ENCODE measurements around the gene INSYN1. TPM values are rescaled to one million over a fixed set of nuclear protein-coding genes. Genes with fewer than 3 reads are reported as not detected.

INSYN1 gene
- total RNA-seq, 4 donors from 2014 or later: 1.5 to 4.5 (median 2.3) TPM

DNA sequence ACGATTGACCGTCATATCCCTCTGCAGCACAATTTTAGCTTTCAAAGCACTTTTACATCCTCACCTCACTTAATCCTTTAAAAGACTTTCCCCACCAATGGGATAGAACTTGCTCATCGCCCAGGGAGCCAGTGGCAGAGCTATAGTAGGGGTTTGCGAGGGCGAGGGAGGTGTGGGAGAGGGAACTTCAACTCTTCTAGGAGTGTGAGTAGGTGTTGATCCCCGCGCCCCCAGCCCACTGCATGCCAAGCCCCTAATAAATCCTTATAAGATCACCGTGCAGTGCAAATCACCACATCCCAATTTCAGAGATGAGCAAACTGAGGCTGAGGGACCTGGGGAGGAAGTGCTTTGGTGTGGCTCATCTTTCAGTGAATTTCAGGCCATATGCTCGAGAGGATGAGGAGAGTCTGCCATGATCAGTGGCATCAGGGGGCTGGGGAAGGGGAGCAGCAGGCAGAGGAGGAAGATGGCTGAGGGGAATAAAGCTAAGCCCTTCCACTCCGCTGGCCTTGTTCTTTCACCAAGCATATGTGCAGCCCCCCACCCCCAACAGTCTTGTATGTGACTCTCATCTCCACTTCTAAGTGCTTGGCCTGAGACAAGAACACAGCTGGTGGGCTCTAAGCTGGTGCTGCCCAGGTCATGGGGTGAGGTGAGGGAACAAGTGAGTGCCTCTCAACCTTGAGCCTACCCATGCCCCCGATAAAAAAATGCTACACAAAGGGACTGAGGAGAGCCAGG, 5.1 kb downstream of the INSYN1 start:
- Histone ChIP-seq H3K27ac (no peak overlapping the region), H3K4me3 (no peak overlapping the region), H3K9me3 (no peaks in the 10 kb centered on the region), H3K27me3 (peaks cover 27% of the 10 kb centered on the region), H3K4me1 (peaks cover 0 to 18% (median 11%) of the 10 kb centered on the region in 4 donors), H3K36me3 (no peaks in the 10 kb centered on the region)
- WGBS, 2 donors (ENCODE audit: low coverage in 1 of 2): 80 to 95% methylated on average over 4 to 11 of the region's 11 CpGs
- TF ChIP-seq POLR2A (IDR thresholded peaks at IDR 0.05): no peak
- no peak for DNase-seq
- in situ Hi-C loops (cut with MboI; ENCODE audit: low pct_ligation_motif_present in 1 of 4, low pct_unique_long_range_greater_than_20kb in 1 of 4, low sequenced_read_pairs in 3 of 4) (no loop called here), intact Hi-C loops (cut with DNase I; ENCODE audit: low total_unique reads) (no loop called here)

DNA sequence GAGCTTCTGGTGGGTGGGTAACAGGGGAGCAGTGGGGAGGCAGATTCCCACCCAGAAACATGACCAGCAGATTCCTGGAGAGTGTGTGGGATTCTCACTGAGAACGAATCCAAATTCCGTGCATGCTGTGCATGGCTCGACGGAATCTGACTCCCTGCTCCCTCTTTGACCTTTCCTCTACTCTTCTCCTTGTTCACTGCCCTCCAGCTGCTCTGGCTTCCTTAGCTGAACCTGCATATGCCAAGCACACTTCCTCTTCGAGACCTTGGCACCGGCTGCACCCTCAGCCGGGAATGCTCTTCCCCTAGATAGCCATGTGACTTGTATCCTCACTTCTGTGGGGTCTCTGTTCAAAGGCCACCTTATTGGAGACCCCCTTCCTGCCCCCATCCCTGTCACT, 6.3 kb downstream of the INSYN1 start:
- 18 to 23% methylated on average over 3 to 7 of the region's 7 CpGs for WGBS, 2 donors (ENCODE audit: low coverage in 1 of 2)
- TF ChIP-seq POLR2AphosphoS5 (IDR thresholded peaks at IDR 0.05): no peak
- TF ChIP-seq, protein P1, sequence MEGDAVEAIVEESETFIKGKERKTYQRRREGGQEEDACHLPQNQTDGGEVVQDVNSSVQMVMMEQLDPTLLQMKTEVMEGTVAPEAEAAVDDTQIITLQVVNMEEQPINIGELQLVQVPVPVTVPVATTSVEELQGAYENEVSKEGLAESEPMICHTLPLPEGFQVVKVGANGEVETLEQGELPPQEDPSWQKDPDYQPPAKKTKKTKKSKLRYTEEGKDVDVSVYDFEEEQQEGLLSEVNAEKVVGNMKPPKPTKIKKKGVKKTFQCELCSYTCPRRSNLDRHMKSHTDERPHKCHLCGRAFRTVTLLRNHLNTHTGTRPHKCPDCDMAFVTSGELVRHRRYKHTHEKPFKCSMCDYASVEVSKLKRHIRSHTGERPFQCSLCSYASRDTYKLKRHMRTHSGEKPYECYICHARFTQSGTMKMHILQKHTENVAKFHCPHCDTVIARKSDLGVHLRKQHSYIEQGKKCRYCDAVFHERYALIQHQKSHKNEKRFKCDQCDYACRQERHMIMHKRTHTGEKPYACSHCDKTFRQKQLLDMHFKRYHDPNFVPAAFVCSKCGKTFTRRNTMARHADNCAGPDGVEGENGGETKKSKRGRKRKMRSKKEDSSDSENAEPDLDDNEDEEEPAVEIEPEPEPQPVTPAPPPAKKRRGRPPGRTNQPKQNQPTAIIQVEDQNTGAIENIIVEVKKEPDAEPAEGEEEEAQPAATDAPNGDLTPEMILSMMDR (IDR thresholded peaks at IDR 0.05): no peak
- Histone ChIP-seq H3K4me3 (no peak overlapping the region), H3K9me3 (no peaks in the 10 kb centered on the region), H3K27ac (no peak overlapping the region), H3K27me3 (peaks cover 17% of the 10 kb centered on the region), H3K36me3 (no peaks in the 10 kb centered on the region), H3K4me1 (peaks cover 0 to 16% (median 4%) of the 10 kb centered on the region in 4 donors)
- no peak for DNase-seq
- in situ Hi-C loops (cut with MboI; ENCODE audit: low pct_ligation_motif_present in 1 of 4, low pct_unique_long_range_greater_than_20kb in 1 of 4, low sequenced_read_pairs in 3 of 4) (no loop called here), intact Hi-C loops (cut with DNase I; ENCODE audit: low total_unique reads) (no loop called here)

DNA sequence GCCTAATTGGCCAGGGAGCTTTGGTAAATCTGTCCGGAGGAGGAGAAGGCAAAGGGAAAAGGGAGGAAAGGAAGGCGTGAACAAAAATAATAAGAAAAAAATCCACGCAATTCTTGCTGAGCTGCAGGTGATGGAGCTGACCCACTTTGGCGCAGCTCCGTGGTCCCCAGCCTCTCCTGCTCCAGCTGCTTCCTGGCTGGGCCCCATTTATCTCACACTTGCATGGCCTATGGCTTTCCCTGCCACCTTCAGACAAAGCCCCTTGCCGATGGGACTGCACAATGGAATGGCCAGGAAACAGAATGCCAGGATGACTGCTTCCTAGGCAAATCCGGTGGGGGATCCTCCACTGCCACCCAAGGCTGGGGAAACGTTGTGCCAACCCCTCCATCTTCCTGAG, 6.9 kb downstream of the INSYN1 start:
- Histone ChIP-seq H3K4me1 (peaks cover 0 to 10% (median 1%) of the 10 kb centered on the region in 4 donors), H3K27me3 (peaks cover 11% of the 10 kb centered on the region), H3K36me3 (no peaks in the 10 kb centered on the region), H3K9me3 (no peaks in the 10 kb centered on the region), H3K27ac (no peak overlapping the region), H3K4me3 (no peak overlapping the region)
- intact Hi-C loops (cut with DNase I; ENCODE audit: low total_unique reads) (no loop called here), in situ Hi-C loops (cut with MboI; ENCODE audit: low pct_ligation_motif_present in 1 of 4, low pct_unique_long_range_greater_than_20kb in 1 of 4, low sequenced_read_pairs in 3 of 4) (no loop called here)
- DNase-seq: no peak
- no peak for TF ChIP-seq POLR2AphosphoS5 (IDR thresholded peaks at IDR 0.05)
- TF ChIP-seq EP300 (IDR thresholded peaks at IDR 0.05; ENCODE audit: low read depth): no peak
- TF ChIP-seq, protein P1 (IDR thresholded peaks at IDR 0.05): no peak
- TF ChIP-seq POLR2A (IDR thresholded peaks at IDR 0.05): no peak
- WGBS, 2 donors (ENCODE audit: low coverage in 1 of 2): 65 to 80% methylated on average over 5 to 8 of the region's 8 CpGs

DNA sequence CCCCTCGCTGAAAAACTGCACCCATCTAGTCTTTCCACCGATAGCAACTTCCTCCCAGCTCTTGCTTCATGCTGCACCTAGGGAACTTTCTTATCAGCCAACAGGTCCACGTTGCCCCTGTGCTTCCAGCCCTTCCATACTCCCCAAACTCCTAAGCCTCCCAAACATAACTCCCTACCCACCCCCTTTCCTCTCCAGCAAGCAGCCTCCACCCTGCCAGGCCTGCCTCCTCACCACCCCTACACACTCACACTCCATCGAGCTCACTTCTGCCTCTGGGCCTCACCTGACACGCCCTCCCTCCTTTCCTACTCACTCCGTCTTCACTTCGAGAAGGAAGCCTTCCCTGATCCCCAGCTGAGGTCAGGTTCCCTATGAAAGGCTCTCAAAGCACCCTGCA, 8.1 kb downstream of the INSYN1 start:
- Histone ChIP-seq H3K36me3 (no peaks in the 10 kb centered on the region), H3K4me1 (peaks cover 0 to 8% (median 0%) of the 10 kb centered on the region in 4 donors), H3K4me3 (no peak overlapping the region), H3K27ac (no peak overlapping the region), H3K9me3 (no peaks in the 10 kb centered on the region), H3K27me3 (no peaks in the 10 kb centered on the region)
- intact Hi-C loops (cut with DNase I; ENCODE audit: low total_unique reads): loop anchor here (2.0 kb wide), 1 partner anchor 54 kb away; no protein-coding TSS in a partner anchor
- TF ChIP-seq POLR2A (IDR thresholded peaks at IDR 0.05): no peak
- TF ChIP-seq EP300 (IDR thresholded peaks at IDR 0.05; ENCODE audit: low read depth): no peak
- TF ChIP-seq, protein P1 (IDR thresholded peaks at IDR 0.05): no peak
- no peak for TF ChIP-seq POLR2AphosphoS5 (IDR thresholded peaks at IDR 0.05)
- in situ Hi-C loops (cut with MboI; ENCODE audit: low pct_ligation_motif_present in 1 of 4, low pct_unique_long_range_greater_than_20kb in 1 of 4, low sequenced_read_pairs in 3 of 4): no loop called here
- no peak for DNase-seq
- WGBS, 2 donors (ENCODE audit: low coverage in 1 of 2): 56 to 61% methylated on average over 6 to 7 of the region's 7 CpGs
